PC-9 (cell line): ENCODE results near the gene SOCS7. TPM values are rescaled to one million over a fixed set of nuclear protein-coding genes. Genes with fewer than 3 reads are reported as not detected.

Source experiments
- BruUV-seq: library from RNA; stranded (reverse); fragments of 400-500 nt; replicated peaks from 2 replicates; lab custom pipeline; 2021; lab: Mats Ljungman, UMichigan
- CTCF ChIA-PET: fragments of 300-600 bp; sonication (Branson Sonifier 250); formaldehyde crosslinking; loops from one replicate; lab custom pipeline; 2022; ENCODE audit warnings: antibody characterized with exemption; lab: Charles Lee
- POLR2A ChIA-PET: fragments of 300-600 bp; sonication (Branson Sonifier 250); formaldehyde crosslinking; loops from one replicate; lab custom pipeline; 2022; ENCODE audit warnings: antibody characterized with exemption; ENCODE audit not compliant: unreplicated experiment; lab: Charles Lee
- DNase-seq, 2 experiments: peaks; one replicate each; pipeline versions ENCODE4 v3.0.0 to v3.0.0-alpha.2; 2015 to 2022; ENCODE audit warnings: mixed read lengths in 1 of 2
- H2AFZ ChIP-seq: fragments of 200-600 bp; sonication (generic); 2 replicates; pipeline ENCODE4 v1.8.1; 2017; ENCODE audit warnings: antibody characterized with exemption
- H3F3A ChIP-seq: fragments of 200-600 bp; sonication (generic); 2 replicates; pipeline ENCODE4 v1.8.1; 2017; ENCODE audit warnings: antibody characterized with exemption, mild to moderate bottlenecking, low read depth; ENCODE audit not compliant: insufficient read depth
- H3K27ac ChIP-seq: fragments of 200-600 bp; sonication (generic); 2 replicates; pipeline ENCODE4 v1.6.1; 2016; ENCODE audit warnings: mixed run types
- H3K27me3 ChIP-seq: fragments of 200-600 bp; sonication (generic); 2 replicates; pipeline ENCODE4 v1.6.1; 2016; ENCODE audit warnings: low read depth, mixed run types; ENCODE audit not compliant: insufficient read depth
- H3K36me3 ChIP-seq: fragments of 200-600 bp; sonication (generic); 2 replicates; pipeline ENCODE4 v1.6.1; 2016; ENCODE audit warnings: low read depth, mixed run types
- H3K4me1 ChIP-seq: fragments of 200-600 bp; sonication (generic); replicated peaks from 2 replicates; pipeline ENCODE4 v1.6.1; 2016; ENCODE audit warnings: mixed run types; ENCODE audit not compliant: insufficient read depth
- H3K4me2 ChIP-seq: fragments of 200-600 bp; sonication (generic); 2 replicates; pipeline ENCODE4 v1.6.1; 2017; ENCODE audit warnings: mixed run types
- H3K4me3 ChIP-seq: fragments of 200-600 bp; sonication (generic); 2 replicates; pipeline ENCODE4 v1.6.1; 2016; ENCODE audit warnings: mixed run types
- H3K79me2 ChIP-seq: fragments of 200-600 bp; sonication (generic); 2 replicates; pipeline ENCODE4 v1.6.1; 2017; ENCODE audit warnings: low read depth, mixed run types
- H3K9me2 ChIP-seq: fragments of 200-600 bp; sonication (generic); 2 replicates; pipeline ENCODE4 v1.8.1; 2017; ENCODE audit warnings: mild to moderate bottlenecking; ENCODE audit not compliant: insufficient read depth
- H3K9me3 ChIP-seq: fragments of 200-600 bp; sonication (generic); 2 replicates; pipeline ENCODE4 v1.8.1; 2016; ENCODE audit warnings: low read depth; ENCODE audit not compliant: insufficient read depth
- H4K20me1 ChIP-seq: fragments of 200-600 bp; sonication (generic); 2 replicates; pipeline ENCODE4 v1.8.1; 2017; ENCODE audit not compliant: insufficient read depth
- EZH2 ChIP-seq: fragments of 200-600 bp; sonication (generic); IDR thresholded peaks from 2 replicates; pipeline ENCODE4 v1.8.0; 2017; ENCODE audit warnings: antibody characterized with exemption, low read depth
- intact Hi-C: fragments of 100-400 bp; cut with micrococcal nuclease; formaldehyde crosslinking; loops from one replicate; pipeline ENCODE4 v1.10.0; 2022; ENCODE audit not compliant: unreplicated experiment
- total RNA-seq: library from RNA; stranded (reverse); gene quantifications from 2 replicates; pipeline ENCODE4 v1.2.3, GENCODE V29; 2021
- TF ChIP-seq, protein P1 (sequence below): fragments of 200-600 bp; sonication (generic); conservative IDR thresholded peaks from 2 replicates; pipeline ENCODE4 v1.6.1; 2017; ENCODE audit warnings: mixed run types, antibody characterized with exemption, mild to moderate bottlenecking, moderate library complexity

The SOCS7 gene
- total RNA-seq, 1 experiment from 2014 or later: 19.6 TPM

DNA sequence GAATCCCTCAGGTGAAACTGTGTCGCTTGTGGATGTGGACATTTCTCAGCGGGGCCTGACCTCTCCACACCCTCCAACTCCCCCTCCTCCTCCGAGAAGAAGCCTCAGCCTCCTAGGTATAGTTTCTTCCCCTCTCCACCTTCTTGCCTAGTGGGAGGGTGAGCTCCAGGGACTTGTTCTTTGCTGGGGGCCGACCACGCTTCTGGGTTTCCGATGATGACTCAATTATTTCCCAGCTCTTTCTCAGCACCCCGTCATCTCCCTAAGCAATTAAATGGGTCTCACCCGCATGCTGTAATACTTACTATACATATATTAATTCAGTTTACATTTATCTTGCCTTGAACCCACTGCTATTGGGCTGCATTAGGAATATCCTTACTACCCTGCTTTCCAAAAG lies 13.1 kb downstream of the SOCS7 start:
- CTCF ChIA-PET: no interaction called here

DNA sequence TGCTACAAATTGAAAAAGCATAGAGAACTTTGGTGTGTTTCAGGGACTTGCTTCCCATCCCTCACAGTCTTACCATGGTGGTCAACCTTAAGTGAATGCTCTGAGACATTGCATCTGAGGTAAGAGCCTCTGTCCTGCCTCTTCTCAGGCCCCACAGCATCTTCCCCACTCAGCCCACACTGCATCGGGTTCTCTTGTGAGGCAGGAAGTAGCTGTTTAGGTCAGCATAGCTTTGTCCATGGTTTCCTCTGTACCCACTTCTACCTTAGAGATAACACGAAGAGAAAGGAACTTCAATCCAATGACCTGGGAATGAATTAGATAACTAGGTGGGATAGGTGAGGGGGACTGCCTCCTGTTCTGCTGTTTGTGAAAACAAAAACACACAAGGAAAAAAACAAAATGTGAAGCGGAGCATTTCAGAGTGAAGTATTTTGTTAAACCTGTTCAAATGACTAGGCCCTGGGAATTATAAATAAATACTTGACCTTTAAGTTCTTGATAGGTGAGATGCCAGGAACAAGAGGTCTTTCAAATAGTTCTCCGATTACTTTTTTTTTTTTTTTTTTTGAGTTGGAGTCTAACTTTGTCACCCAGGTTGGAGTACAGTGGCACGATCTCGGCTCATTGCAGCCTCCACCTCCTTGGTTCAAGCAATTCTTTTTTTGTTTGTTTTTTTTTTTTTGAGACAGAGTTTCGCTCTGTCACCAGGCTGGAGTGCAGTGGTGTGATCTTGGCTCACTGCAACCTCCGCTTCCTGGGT lies 17.7 kb downstream of the SOCS7 start:
- no peaks in the 10 kb centered on the region for H3K4me1 ChIP-seq
- H3K4me3 ChIP-seq: no peak overlapping the region
- DNase-seq: no peak
- H3K9me3 ChIP-seq: no peaks in the 10 kb centered on the region
- H3K27me3 ChIP-seq: no peaks in the 10 kb centered on the region
- peaks cover 5% of the 10 kb centered on the region; the same call in 1 of the 2 replicates for H3K36me3 ChIP-seq
- no peak overlapping the region for H3K27ac ChIP-seq
- H3K9me2 ChIP-seq: no peaks in the 10 kb centered on the region
- H3K4me2 ChIP-seq: no peak overlapping the region
- CTCF ChIA-PET: no interaction called here
- POLR2A ChIA-PET: no interaction called here
- no peaks in the 10 kb centered on the region for H4K20me1 ChIP-seq
- TF ChIP-seq, protein P1, sequence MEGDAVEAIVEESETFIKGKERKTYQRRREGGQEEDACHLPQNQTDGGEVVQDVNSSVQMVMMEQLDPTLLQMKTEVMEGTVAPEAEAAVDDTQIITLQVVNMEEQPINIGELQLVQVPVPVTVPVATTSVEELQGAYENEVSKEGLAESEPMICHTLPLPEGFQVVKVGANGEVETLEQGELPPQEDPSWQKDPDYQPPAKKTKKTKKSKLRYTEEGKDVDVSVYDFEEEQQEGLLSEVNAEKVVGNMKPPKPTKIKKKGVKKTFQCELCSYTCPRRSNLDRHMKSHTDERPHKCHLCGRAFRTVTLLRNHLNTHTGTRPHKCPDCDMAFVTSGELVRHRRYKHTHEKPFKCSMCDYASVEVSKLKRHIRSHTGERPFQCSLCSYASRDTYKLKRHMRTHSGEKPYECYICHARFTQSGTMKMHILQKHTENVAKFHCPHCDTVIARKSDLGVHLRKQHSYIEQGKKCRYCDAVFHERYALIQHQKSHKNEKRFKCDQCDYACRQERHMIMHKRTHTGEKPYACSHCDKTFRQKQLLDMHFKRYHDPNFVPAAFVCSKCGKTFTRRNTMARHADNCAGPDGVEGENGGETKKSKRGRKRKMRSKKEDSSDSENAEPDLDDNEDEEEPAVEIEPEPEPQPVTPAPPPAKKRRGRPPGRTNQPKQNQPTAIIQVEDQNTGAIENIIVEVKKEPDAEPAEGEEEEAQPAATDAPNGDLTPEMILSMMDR: no peak
- no peak for TF ChIP-seq EZH2
- no TSS peak for BruUV-seq
- no peak overlapping the region for H2AFZ ChIP-seq
- no peaks in the 10 kb centered on the region for H3K79me2 ChIP-seq
- no peaks in the 10 kb centered on the region for H3F3A ChIP-seq
- intact Hi-C loops: no loop called here

More for the DNA sequence above, 13.1 kb downstream of the SOCS7 start:
- H2AFZ ChIP-seq: no peak overlapping the region
- intact Hi-C loops: no loop called here
- H3K4me3 ChIP-seq: no peak overlapping the region
- no peak overlapping the region for H3K4me2 ChIP-seq
- H3K27me3 ChIP-seq: no peaks in the 10 kb centered on the region
- no peaks in the 10 kb centered on the region for H3K36me3 ChIP-seq
- peaks cover 19% of the 10 kb centered on the region for H3K4me1 ChIP-seq
- H3F3A ChIP-seq: 0 out of 2 replicates have a peak, but pooled peaks cover 6% of the 10 kb centered on the region
- H3K79me2 ChIP-seq: no peaks in the 10 kb centered on the region
- TF ChIP-seq EZH2: no peak
- TF ChIP-seq, protein P1: no peak
- no peak overlapping the region for H3K27ac ChIP-seq
- no peaks in the 10 kb centered on the region for H3K9me3 ChIP-seq
- H3K9me2 ChIP-seq: no peaks in the 10 kb centered on the region
- POLR2A ChIA-PET: no interaction called here
- H4K20me1 ChIP-seq: no peaks in the 10 kb centered on the region
- no TSS peak for BruUV-seq
- no peak for DNase-seq

DNA sequence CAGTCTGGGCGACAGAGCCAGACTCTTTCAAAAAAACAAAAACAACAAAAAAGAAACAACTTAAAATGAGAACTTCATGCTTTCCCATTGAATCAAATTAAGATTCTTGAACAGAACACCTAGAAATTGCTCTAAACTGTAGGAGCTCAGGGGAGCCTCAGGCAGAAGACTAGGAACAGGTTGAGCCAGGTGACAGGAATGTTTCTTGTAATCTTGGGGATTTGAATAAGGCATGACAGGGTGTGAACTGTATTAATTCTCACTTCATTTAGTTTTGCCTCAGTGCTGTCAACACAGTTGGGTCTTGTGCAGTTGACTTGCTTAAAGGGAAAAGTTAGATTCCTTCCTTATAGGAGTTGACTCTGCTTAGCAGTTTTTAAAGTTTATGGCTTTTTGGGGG lies 27.8 kb downstream of the SOCS7 start:
- ChIA-PET CTCF (no interaction called here), POLR2A (no interaction called here)
- no peaks in the 10 kb centered on the region for H3K27me3 ChIP-seq
- peak in 1 of 2 experiments; percentile 62 for DNase-seq
- intact Hi-C loops: no loop called here
- no peak overlapping the region for H3K4me2 ChIP-seq
- TF ChIP-seq EZH2: no peak
- TF ChIP-seq, protein P1: no peak
- H3K4me3 ChIP-seq: no peak overlapping the region
- H3K27ac ChIP-seq: 0 out of 2 replicates have a peak overlapping the region, but pooled peaks have one; percentile 7
- H3K9me2 ChIP-seq: no peaks in the 10 kb centered on the region
- H2AFZ ChIP-seq: no peak overlapping the region
- peaks cover 8% of the 10 kb centered on the region; the same call in 1 of the 2 replicates for H3F3A ChIP-seq
- H4K20me1 ChIP-seq: no peaks in the 10 kb centered on the region
- H3K4me1 ChIP-seq: no peaks in the 10 kb centered on the region
- BruUV-seq: no TSS peak
- H3K79me2 ChIP-seq: no peaks in the 10 kb centered on the region
- peaks cover 14% of the 10 kb centered on the region; the same call in 1 of the 2 replicates for H3K36me3 ChIP-seq
- H3K9me3 ChIP-seq: no peaks in the 10 kb centered on the region
